A549 (cell line): ENCODE results near the gene ARMC9.

Source experiments
- CTCF ChIP-seq: fragments of >200 bp; sonication (Bioruptor Twin); formaldehyde crosslinking; IDR thresholded peaks from 3 replicates; pipeline ENCODE4 v1.5.1; 2016
- HDAC2 ChIP-seq: fragments of 200-600 bp; sonication (generic); IDR thresholded peaks from 2 replicates; pipeline ENCODE4 v1.6.1; 2016

GRCh38 chr2:231370429-231370748 lies 172.0 kb downstream of the ARMC9 start:
- TF ChIP-seq CTCF, result no peak
- TF ChIP-seq HDAC2, result no peak
